Stimulated activated CD8-positive, alpha-beta memory T cell treated with anti-CD3 and anti-CD28 coated beads, Interleukin-12 subunit alpha, Interleukin-12 subunit beta, amount 100 ng/mL, for 1 hour (primary cell): ENCODE results near the gene NKIRAS2.

ENCODE experiments used
- DNase-seq: peaks from one replicate; pipeline ENCODE4 v3.0.0-alpha.2; 2020; ENCODE audit warnings: low read depth

NKIRAS2 gene

DNA sequence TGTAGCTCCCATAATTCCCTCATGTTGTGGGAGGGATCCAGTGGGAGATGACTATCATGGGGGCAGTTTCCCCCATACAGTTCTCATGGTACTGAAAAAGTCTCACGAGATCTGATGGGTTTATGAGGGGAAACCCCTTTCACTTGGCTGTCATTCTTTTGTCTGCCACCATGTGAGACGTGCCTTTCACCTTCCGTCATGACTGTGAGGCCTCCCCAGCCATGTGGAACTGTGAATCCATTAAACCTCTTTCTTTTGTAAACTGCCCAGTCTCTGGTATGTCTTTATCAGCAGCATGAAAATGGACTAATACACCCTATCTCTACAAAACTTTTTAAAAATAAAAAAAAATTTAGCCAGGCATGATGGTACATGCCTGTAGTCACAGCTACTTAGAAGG, 36.7 kb downstream of the NKIRAS2 start:
- no peak for DNase-seq

DNA sequence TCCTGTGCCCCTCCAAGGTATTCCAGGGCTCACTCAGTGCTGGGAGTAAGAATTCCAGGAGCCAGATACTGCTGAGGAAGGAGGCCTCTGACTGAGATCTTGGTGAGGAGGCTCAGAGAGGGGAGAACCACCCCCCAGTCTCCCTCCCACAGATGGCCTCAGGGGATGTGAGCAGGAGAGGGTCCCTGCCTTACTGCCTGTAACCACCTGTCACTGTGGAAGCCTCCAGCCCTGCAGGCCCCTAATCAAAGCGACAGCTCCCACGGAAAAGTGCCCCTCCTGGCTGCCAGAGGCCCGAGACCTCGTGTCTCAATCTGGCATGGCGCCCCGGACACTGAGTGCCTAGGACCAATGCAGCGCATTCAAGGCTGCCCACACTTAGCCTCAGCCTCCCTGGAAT, 38.2 kb downstream of the NKIRAS2 start:
- DNase-seq: no peak

GRCh38 chr17:42059815-42060214, 39.9 kb downstream of the NKIRAS2 start:
- no peak for DNase-seq

GRCh38 chr17:42060231-42060630, 40.3 kb downstream of the NKIRAS2 start:
- no peak for DNase-seq

GRCh38 chr17:42061646-42062487, 42.0 kb downstream of the NKIRAS2 start:
- no peak for DNase-seq

GRCh38 chr17:42062681-42063080, 42.8 kb downstream of the NKIRAS2 start:
- DNase-seq: no peak

GRCh38 chr17:42065201-42065600, 45.3 kb downstream of the NKIRAS2 start:
- no peak for DNase-seq

DNA sequence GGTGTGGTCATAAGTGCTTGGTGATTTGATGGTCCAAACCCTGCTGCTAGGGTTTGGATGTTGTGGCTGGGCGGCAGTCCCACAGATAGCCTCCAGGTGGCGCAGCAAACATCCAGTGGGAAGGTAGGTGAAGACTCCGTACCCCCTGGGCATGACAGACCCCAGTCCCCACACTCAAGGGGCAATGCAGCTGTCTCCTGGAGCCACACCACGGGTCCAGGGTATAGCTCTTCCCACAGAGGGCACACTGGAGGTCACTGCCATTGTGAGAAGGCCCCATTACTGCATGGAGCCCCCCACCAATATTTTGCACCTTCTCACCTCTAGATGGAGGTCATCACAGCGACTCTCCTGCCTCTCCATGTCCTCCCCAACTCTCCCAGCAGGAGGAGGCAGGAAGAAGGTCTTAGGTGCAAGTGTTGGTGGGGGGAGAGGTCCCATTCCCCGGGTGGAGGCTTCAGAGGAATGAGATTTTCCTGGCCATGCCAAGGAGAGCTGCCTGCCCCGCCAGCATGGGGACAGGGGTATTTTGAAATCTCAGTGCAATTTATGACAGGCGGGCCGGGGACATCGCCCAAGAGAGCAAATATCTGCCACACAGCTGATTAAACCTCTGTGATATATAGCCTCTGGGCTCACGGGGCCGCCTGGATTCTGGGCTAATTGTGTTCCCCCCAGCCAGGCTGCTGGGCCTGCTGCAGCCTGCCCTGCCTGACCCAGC, 47.6 kb downstream of the NKIRAS2 start:
- peak; percentile 59 for DNase-seq

GRCh38 chr17:42068979-42069378, 49.1 kb downstream of the NKIRAS2 start:
- DNase-seq: no peak

- no peak for DNase-seq
Measured at GRCh38 chr17:42071810-42072209, 51.9 kb downstream of the NKIRAS2 start.

DNA sequence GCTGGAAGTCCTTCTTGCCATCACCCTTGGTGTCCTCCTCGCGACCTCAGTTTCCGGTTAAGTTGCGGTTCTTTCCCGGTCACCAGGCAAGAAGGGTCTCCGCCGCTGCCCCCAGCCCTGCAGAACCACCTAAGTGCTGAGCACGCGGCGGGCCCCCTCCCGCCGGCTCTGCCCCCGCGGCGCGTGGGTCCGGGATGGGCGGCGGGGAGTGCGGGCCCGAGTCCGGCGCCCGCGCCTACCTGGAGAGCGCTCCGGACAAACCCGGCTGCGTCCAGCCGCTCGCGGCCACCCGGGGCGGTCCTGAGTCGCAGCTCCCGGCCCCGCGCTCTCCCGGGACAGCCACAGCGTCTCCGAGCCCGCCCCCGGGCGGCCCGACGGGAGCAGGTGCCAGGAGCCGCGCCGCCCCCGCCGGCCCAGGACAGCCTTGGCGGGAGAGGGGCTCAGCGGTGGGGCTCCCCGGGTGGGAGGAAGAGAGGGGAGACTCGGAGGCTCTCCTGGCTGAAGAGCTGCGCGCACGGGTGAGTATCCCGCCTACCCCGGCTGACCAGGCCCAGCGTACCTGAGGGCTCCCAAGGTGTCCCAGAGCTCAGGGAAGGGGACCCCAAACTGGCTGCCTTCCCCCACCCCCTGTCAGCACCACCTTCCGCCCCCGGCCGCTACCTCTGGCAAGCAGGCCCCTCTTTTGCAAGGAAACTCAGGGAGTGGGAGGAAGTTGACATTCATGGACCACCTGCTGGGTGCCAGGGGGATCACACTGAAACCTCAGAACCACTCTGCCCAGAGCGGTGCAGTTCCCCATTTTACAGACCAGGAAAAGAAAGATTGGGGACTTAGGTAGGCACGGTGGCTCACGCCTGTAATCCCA, 52.7 kb downstream of the NKIRAS2 start:
- DNase-seq: no peak
